Neuronal stem cell (in vitro differentiated cells): ENCODE data around the gene TMCO5A.

Experiments
- DNase-seq: peaks from one replicate; pipeline ENCODE4 v3.0.0-alpha.2; 2013; ENCODE audit warnings: low spot score
- H2AFZ ChIP-seq: one replicate; pipeline ENCODE4 v1.6.1; 2013; ENCODE audit warnings: mild to moderate bottlenecking, low read length, inconsistent platforms
- H2AK5ac ChIP-seq: 2 replicates; pipeline ENCODE4 v1.6.1; 2013; ENCODE audit warnings: low read depth, mild to moderate bottlenecking, inconsistent platforms, low read length, moderate library complexity, mixed read lengths
- H2BK120ac ChIP-seq: 2 replicates; pipeline ENCODE4 v1.6.1; 2013; ENCODE audit warnings: low read depth, mild to moderate bottlenecking, inconsistent platforms, low read length, moderate library complexity, mixed read lengths
- H2BK12ac ChIP-seq: one replicate; pipeline ENCODE4 v1.6.1; 2013; ENCODE audit warnings: low read length, inconsistent platforms
- H2BK15ac ChIP-seq: 2 replicates; pipeline ENCODE4 v1.6.1; 2013; ENCODE audit warnings: mild to moderate bottlenecking, low read length, inconsistent platforms, mixed read lengths
- H2BK5ac ChIP-seq: one replicate; pipeline ENCODE4 v1.6.1; 2013; ENCODE audit warnings: inconsistent platforms, mild to moderate bottlenecking, low read length, moderate library complexity
- H3K14ac ChIP-seq: one replicate; pipeline ENCODE4 v1.6.1; 2013; ENCODE audit warnings: low read length, inconsistent platforms
- H3K18ac ChIP-seq: 2 replicates; pipeline ENCODE4 v1.6.1; 2013; ENCODE audit warnings: low read length, inconsistent platforms
- H3K23ac ChIP-seq: 2 replicates; pipeline ENCODE4 v1.6.1; 2013; ENCODE audit warnings: low read depth, mild to moderate bottlenecking, mixed read lengths, low read length, inconsistent platforms; ENCODE audit not compliant: poor library complexity
- H3K27ac ChIP-seq: replicated peaks from 3 replicates; pipeline ENCODE4 v1.5.1; 2013; ENCODE audit warnings: low read length, inconsistent platforms
- H3K27me3 ChIP-seq, 3 experiments: 2 replicates each; pipeline ENCODE4 v1.6.1; 2013; ENCODE audit warnings: low read length in 3 of 3, mild to moderate bottlenecking in 2 of 3, inconsistent platforms in 1 of 3, low read depth in 1 of 3, mixed read lengths in 1 of 3, moderate library complexity in 1 of 3; ENCODE audit not compliant: control insufficient read depth in 3 of 3, insufficient read depth in 3 of 3
- H3K36me3 ChIP-seq, 2 donors: replicated peaks in 1 of 2; 2 replicates each; pipeline ENCODE4 v1.6.1; 2013; ENCODE audit warnings: low read length in 2 of 2; ENCODE audit not compliant: control insufficient read depth in 2 of 2, insufficient read depth in 2 of 2
- H3K4ac ChIP-seq: 2 replicates; pipeline ENCODE4 v1.6.1; 2013; ENCODE audit warnings: inconsistent platforms, mild to moderate bottlenecking, low read length, moderate library complexity
- H3K4me1 ChIP-seq, 2 donors: 1 replicate in 1 of 2; 2 replicates in 1 of 2; pipeline ENCODE4 v1.6.1; 2013; ENCODE audit warnings: low read length in 2 of 2, low read depth in 1 of 2; ENCODE audit not compliant: control insufficient read depth in 2 of 2, insufficient read depth in 1 of 2
- H3K4me2 ChIP-seq: one replicate; pipeline ENCODE4 v1.6.1; 2013; ENCODE audit warnings: mild to moderate bottlenecking, low read length, inconsistent platforms; ENCODE audit not compliant: insufficient read depth, poor library complexity, severe bottlenecking
- H3K4me3 ChIP-seq, 2 donors: 2 replicates each; pipeline ENCODE4 v1.5.1; 2013; ENCODE audit warnings: low read length in 2 of 2, mild to moderate bottlenecking in 2 of 2, inconsistent platforms in 1 of 2, moderate library complexity in 1 of 2
- H3K79me1 ChIP-seq: one replicate; pipeline ENCODE4 v1.6.1; 2013; ENCODE audit warnings: low read depth, mild to moderate bottlenecking, inconsistent platforms, low read length, moderate library complexity
- H3K9ac ChIP-seq: one replicate; pipeline ENCODE4 v1.6.1; 2013; ENCODE audit warnings: mild to moderate bottlenecking, low read depth, low read length, inconsistent platforms; ENCODE audit not compliant: poor library complexity
- H3K9me3 ChIP-seq, 2 donors: replicated peaks in 1 of 2; 2 replicates each; pipeline versions ENCODE3 to v1.6.1; 2013; ENCODE audit warnings: low read length in 2 of 2, mild to moderate bottlenecking in 2 of 2, inconsistent platforms in 1 of 2, low read depth in 1 of 2, mixed read lengths in 1 of 2, moderate library complexity in 1 of 2; ENCODE audit not compliant: control insufficient read depth in 2 of 2, insufficient read depth in 1 of 2
- H4K8ac ChIP-seq: one replicate; pipeline ENCODE4 v1.6.1; 2013; ENCODE audit warnings: low read depth, mild to moderate bottlenecking, inconsistent platforms, low read length, moderate library complexity
- H4K91ac ChIP-seq: one replicate; pipeline ENCODE4 v1.6.1; 2013; ENCODE audit warnings: low read length, low read depth, mild to moderate bottlenecking, inconsistent platforms; ENCODE audit not compliant: poor library complexity
- WGBS, 2 donors: extraction: QIAGEN DNeasy Blood & Tissue Kit; methylation state at CpG; one replicate each; pipeline ENCODE4 v1.1.7; 2013; ENCODE audit warnings: missing lambda C conversion rate in 2 of 2, mixed read lengths in 1 of 2; ENCODE audit not compliant: insufficient read length in 2 of 2, insufficient replicate concordance in 1 of 2; ENCODE audit errors: extremely low coverage in 2 of 2; 5-methylcytosine and 5-hydroxymethylcytosine counted together

The TMCO5A gene

GRCh38 chr15:37979671-37980409 is 45.4 kb downstream of the TMCO5A start:
- Histone ChIP-seq H3K14ac (peak overlapping the region; percentile 57), H3K79me1 (no peaks in the 10 kb centered on the region)
- no CpG with 5 or more reads among the region's 11 CpGs for WGBS, 2 donors

GRCh38 chr15:37981201-37981600 is 46.8 kb downstream of the TMCO5A start:
- no peaks in the 10 kb centered on the region for H3K36me3 ChIP-seq
- H2AFZ ChIP-seq: no peak overlapping the region
- no peak overlapping the region for H2BK12ac ChIP-seq
- no peak overlapping the region for H3K4me3 ChIP-seq
- H2BK15ac ChIP-seq: no peak overlapping the region
- no peak overlapping the region for H3K4me2 ChIP-seq
- no peaks in the 10 kb centered on the region for H3K27me3 ChIP-seq
- no peak overlapping the region for H2BK120ac ChIP-seq
- no peak for DNase-seq
- no peak overlapping the region for H2BK5ac ChIP-seq
- H3K23ac ChIP-seq: no peak overlapping the region
- WGBS, 2 donors: 100% methylated on average over 1 of the region's 5 CpGs; no CpG with 5 or more reads in 1 of the 2 donors
- no peak overlapping the region for H3K4ac ChIP-seq
- H4K8ac ChIP-seq: no peak overlapping the region
- H3K18ac ChIP-seq: no peak overlapping the region
- H2AK5ac ChIP-seq: no peak overlapping the region
- no peak overlapping the region for H4K91ac ChIP-seq
- no peak overlapping the region for H3K9ac ChIP-seq
- H3K4me1 ChIP-seq: no peaks in the 10 kb centered on the region
- no peaks in the 10 kb centered on the region for H3K9me3 ChIP-seq
- H3K14ac ChIP-seq: no peak overlapping the region
- no peaks in the 10 kb centered on the region for H3K79me1 ChIP-seq
- no peak overlapping the region for H3K27ac ChIP-seq

More at GRCh38 chr15:37979671-37980409, 45.4 kb downstream of the TMCO5A start:
- no peak overlapping the region for H3K4me2 ChIP-seq
- no peaks in the 10 kb centered on the region for H3K27me3 ChIP-seq
- no peaks in the 10 kb centered on the region for H3K9me3 ChIP-seq
- no peaks in the 10 kb centered on the region for H3K4me1 ChIP-seq
- H3K4me3 ChIP-seq: no peak overlapping the region
- no peaks in the 10 kb centered on the region for H3K36me3 ChIP-seq
- H3K9ac ChIP-seq: no peak overlapping the region
- no peak overlapping the region for H3K4ac ChIP-seq
- DNase-seq: no peak
- no peak overlapping the region for H3K27ac ChIP-seq
- no peak overlapping the region for H2BK5ac ChIP-seq
- no peak overlapping the region for H2BK120ac ChIP-seq
- H2BK15ac ChIP-seq: no peak overlapping the region
- peak overlapping the region; percentile 59 for H3K18ac ChIP-seq
- no peak overlapping the region for H2BK12ac ChIP-seq
- peak overlapping the region; percentile 20 for H2AK5ac ChIP-seq
- no peak overlapping the region for H4K8ac ChIP-seq
- H2AFZ ChIP-seq: no peak overlapping the region
- H4K91ac ChIP-seq: no peak overlapping the region
- H3K23ac ChIP-seq: peak overlapping the region; percentile 76

- H2BK5ac ChIP-seq: no peak overlapping the region
- no peak overlapping the region for H3K4ac ChIP-seq
- H2BK15ac ChIP-seq: no peak overlapping the region
- no peak overlapping the region for H3K9ac ChIP-seq
- H3K36me3 ChIP-seq: no peaks in the 10 kb centered on the region
- no peak overlapping the region for H2AFZ ChIP-seq
- H3K9me3 ChIP-seq: no peaks in the 10 kb centered on the region
- no peaks in the 10 kb centered on the region for H3K27me3 ChIP-seq
- H2BK12ac ChIP-seq: no peak overlapping the region
- H3K4me2 ChIP-seq: no peak overlapping the region
- no peak overlapping the region for H4K8ac ChIP-seq
- no peak overlapping the region for H3K27ac ChIP-seq
- no peak overlapping the region for H2BK120ac ChIP-seq
- H3K79me1 ChIP-seq: no peaks in the 10 kb centered on the region
- no peak overlapping the region for H3K23ac ChIP-seq
- no peak overlapping the region for H3K14ac ChIP-seq
- no peak overlapping the region for H3K4me3 ChIP-seq
- H4K91ac ChIP-seq: no peak overlapping the region
- H2AK5ac ChIP-seq: no peak overlapping the region
- no CpG with 5 or more reads among the region's 3 CpGs for WGBS, 2 donors
- H3K4me1 ChIP-seq: no peaks in the 10 kb centered on the region
- no peak for DNase-seq
- no peak overlapping the region for H3K18ac ChIP-seq
Observed at GRCh38 chr15:37981775-37982174, 47.3 kb downstream of the TMCO5A start.

- H3K36me3 ChIP-seq: no peaks in the 10 kb centered on the region
- no peak overlapping the region for H3K4me3 ChIP-seq
- H2BK15ac ChIP-seq: no peak overlapping the region
- no peak overlapping the region for H2AK5ac ChIP-seq
- H4K8ac ChIP-seq: no peak overlapping the region
- no peak overlapping the region for H3K18ac ChIP-seq
- no peak overlapping the region for H3K9ac ChIP-seq
- WGBS, 2 donors: no CpG with 5 or more reads among the region's 1 CpG
- no peak for DNase-seq
- H3K27me3 ChIP-seq: no peaks in the 10 kb centered on the region
- no peak overlapping the region for H2AFZ ChIP-seq
- H4K91ac ChIP-seq: no peak overlapping the region
- H3K27ac ChIP-seq: no peak overlapping the region
- H3K14ac ChIP-seq: no peak overlapping the region
- H2BK12ac ChIP-seq: no peak overlapping the region
- peaks cover 0 to 10% of the 10 kb centered on the region in 2 donors for H3K9me3 ChIP-seq
- no peak overlapping the region for H2BK5ac ChIP-seq
- no peak overlapping the region for H3K23ac ChIP-seq
- H3K79me1 ChIP-seq: no peaks in the 10 kb centered on the region
- H3K4me2 ChIP-seq: no peak overlapping the region
- H3K4me1 ChIP-seq: no peaks in the 10 kb centered on the region
- H2BK120ac ChIP-seq: no peak overlapping the region
- H3K4ac ChIP-seq: no peak overlapping the region
Observed at GRCh38 chr15:37984368-37984767, 49.9 kb downstream of the TMCO5A start.
